Tongue (tissue), 2 donors: ENCODE data around the gene ARAP2. TPM values are rescaled to one million over a fixed set of nuclear protein-coding genes. Genes with fewer than 3 reads are reported as not detected.

Experiments
- DNase-seq: peaks from one replicate; pipeline ENCODE4 v3.0.0-alpha.2; 2015
- total RNA-seq: library from RNA; depleted of rRNA; stranded (reverse); fragments of >200 nt; gene quantifications from one replicate; pipeline ENCODE4 v1.2.3, GENCODE V29; 2014

The ARAP2 gene, protein sequence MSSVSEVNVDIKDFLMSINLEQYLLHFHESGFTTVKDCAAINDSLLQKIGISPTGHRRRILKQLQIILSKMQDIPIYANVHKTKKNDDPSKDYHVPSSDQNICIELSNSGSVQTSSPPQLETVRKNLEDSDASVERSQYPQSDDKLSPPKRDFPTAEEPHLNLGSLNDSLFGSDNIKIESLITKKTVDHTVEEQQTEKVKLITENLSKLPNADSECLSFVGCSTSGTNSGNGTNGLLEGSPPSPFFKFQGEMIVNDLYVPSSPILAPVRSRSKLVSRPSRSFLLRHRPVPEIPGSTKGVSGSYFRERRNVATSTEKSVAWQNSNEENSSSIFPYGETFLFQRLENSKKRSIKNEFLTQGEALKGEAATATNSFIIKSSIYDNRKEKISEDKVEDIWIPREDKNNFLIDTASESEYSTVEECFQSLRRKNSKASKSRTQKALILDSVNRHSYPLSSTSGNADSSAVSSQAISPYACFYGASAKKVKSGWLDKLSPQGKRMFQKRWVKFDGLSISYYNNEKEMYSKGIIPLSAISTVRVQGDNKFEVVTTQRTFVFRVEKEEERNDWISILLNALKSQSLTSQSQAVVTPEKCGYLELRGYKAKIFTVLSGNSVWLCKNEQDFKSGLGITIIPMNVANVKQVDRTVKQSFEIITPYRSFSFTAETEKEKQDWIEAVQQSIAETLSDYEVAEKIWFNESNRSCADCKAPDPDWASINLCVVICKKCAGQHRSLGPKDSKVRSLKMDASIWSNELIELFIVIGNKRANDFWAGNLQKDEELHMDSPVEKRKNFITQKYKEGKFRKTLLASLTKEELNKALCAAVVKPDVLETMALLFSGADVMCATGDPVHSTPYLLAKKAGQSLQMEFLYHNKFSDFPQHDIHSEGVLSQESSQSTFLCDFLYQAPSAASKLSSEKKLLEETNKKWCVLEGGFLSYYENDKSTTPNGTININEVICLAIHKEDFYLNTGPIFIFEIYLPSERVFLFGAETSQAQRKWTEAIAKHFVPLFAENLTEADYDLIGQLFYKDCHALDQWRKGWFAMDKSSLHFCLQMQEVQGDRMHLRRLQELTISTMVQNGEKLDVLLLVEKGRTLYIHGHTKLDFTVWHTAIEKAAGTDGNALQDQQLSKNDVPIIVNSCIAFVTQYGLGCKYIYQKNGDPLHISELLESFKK (N-terminal part only)
- 41.1 TPM for total RNA-seq

GRCh38 chr4:36244257-36245082 is at the start of gene ARAP2:
Gene ARAP2 (minus strand): TSS chr4:36244514. CDS start chr4:36229486, 15,028 bp downstream.
- peak; percentile 31 for DNase-seq

- DNase-seq: no peak
Observed at GRCh38 chr4:36292556-36293188, 48.4 kb upstream of the ARAP2 start.

- DNase-seq: no peak
Observed at GRCh38 chr4:36290641-36291040, 46.3 kb upstream of the ARAP2 start.

DNA sequence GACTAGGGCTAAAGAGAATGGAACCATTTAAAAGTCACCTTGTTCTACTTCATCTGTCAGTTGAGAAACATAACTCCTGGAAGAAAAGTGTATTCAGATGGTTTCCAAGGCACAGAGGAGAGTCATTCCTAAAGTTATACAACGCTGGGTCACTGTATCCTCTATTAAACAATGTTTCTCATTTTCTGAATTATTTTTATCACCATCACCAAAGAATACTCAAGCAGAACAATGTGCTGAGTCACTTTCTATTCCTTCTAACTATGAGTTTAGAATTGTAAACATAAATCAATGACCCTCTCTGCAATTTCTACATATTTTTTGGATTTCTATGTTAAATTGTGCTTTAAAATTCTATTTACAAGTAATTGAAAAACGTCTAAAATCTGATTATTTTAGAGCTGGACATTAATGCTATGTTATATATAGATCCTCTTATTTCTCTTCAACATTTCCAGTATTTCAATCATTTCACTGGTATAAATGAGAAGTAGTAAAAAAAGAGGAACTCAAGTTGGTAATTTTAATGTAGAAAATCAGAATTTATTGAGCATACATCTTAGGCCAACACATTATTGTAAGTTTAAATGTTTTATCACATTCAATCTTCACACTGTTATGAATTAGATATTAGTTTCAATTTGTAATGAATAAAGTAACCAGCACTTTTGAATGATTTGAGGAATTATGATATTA is 44.6 kb upstream of the ARAP2 start:
- DNase-seq: no peak

DNA sequence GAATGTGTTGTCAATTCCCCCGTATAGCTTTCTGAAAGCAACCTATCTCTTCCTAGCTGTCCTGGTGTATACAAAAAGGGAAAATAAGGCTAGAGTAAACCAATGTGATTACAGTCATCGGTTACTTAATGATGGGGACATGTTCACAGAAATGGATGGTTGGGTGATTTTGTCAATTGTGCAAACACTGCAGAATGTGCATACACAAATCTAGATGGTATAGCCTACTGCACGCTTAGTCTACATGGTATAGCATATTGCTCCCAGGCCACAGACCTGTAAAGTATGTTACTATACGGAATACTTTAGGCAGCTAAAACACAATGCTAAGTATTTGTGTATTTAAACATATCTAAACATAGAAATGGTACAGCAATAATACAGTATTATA is 42.2 kb upstream of the ARAP2 start:
- DNase-seq: no peak

DNA sequence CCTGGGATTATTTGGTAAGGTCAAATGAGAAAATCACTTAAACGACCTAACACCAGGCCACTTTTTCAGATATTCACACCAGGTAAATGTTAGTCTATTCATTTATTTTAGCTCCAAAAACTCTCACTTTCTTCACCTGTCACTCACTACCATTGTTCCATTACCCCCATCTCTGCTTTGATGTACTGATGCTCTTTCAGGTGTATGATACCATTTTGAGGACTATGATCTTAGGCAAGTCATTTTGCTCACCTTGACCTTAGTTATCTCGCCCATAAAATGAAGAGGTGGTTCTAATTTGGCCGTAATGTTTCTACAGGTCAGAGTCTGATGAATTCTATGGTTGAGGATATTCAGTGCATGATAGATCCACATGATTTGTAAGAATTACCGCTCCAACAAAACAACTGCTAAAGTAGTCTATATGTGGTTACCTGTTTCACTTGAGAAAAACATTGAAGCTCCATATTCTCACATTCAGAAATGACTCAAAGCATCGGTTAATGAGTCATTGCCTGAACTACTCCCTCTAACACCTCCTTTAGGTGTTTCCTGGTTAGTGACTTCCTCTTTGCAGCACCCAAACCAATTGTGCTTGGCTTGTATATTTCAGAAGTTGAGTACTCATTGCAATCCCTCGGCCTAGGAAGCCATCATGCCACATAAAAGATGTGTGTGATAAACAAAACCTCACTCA is 41.6 kb upstream of the ARAP2 start:
- no peak for DNase-seq

- peak; percentile 9 for DNase-seq
Observed at GRCh38 chr4:36283912-36284465, 39.7 kb upstream of the ARAP2 start.

- no peak for DNase-seq
Observed at GRCh38 chr4:36282503-36283030, 38.3 kb upstream of the ARAP2 start.

- DNase-seq: no peak
Observed at GRCh38 chr4:36281384-36282106, 37.2 kb upstream of the ARAP2 start, which contains the start of gene DTHD1. Gene DTHD1 (plus strand): TSS chr4:36281616. CDS start chr4:36281759, 143 bp downstream.

DNA sequence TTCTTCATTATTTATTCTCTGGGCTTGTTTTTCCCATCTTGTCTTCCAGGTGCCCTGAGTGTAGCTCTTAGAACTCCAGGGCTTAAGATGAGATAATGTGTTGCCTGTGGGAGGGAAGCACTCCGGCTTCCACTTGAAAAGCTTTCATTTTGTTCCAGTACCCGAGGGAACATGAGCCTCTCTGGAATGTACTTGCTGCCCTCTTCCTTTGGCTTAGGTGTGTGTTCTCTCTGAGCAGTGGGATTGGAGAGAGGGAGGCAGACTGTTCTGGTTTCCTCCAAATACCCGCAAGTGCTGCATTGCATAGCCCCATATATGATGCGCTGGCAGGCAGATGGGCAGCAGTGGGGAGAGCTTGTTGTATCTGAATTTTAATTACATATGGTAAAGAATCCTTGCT is 36.2 kb upstream of the ARAP2 start:
- no peak for DNase-seq

GRCh38 chr4:36278789-36279188 is 34.5 kb upstream of the ARAP2 start:
- peak; percentile 16 for DNase-seq

DNA sequence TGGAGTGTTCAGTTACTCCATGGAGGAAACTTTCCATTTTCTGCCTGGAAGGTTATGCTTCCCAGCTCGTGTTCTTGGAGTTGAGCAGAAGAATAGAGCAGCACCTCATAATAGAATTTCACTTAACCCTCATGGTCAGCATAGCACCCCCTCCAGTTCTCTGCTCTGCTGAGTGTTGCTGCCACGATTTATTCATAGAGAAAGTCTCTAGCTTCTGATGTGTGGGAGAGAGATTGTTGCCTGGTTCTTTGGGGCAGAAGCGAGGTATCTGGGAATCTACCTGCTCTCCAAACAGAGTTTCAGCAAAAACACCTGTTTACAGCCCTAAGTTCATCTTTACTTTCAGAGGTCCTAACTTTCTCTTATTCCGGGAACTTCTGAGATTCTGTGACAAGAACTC is 33.2 kb upstream of the ARAP2 start:
- no peak for DNase-seq

- no peak for DNase-seq
Observed at GRCh38 chr4:36274158-36274557, 29.8 kb upstream of the ARAP2 start.

GRCh38 chr4:36273276-36273675 is 29.0 kb upstream of the ARAP2 start:
- DNase-seq: no peak

DNA sequence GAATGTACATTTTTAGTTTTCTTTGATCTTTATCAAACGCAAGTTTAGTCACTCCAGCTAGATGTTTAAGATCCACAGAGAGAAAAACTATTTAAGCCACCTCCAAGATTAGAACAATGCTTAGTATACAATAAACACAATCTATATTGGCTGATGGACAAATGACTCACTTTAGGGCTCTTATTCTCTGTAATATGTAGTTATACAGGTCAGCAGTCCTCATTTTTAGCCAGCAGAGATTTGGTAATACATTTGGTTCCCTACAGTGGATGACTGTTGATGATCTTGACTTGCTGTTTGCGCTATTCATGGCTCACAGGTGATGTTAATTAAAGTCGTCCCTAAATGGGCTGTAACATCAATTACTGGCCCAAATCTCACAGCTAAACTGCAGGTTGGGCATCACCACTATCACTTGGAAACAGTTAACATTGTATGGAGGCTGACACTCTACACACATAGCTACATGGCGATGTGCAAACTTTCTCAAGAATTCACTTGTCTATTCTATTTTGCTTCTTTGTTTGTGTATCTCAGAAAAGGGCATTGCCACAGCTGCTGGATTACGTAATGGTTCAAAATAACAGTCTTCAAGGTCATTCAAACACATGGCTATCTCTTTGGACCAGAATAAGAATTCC is 25.3 kb upstream of the ARAP2 start:
- no peak for DNase-seq

GRCh38 chr4:36269101-36269500 is 24.8 kb upstream of the ARAP2 start:
- DNase-seq: peak; percentile 27

DNA sequence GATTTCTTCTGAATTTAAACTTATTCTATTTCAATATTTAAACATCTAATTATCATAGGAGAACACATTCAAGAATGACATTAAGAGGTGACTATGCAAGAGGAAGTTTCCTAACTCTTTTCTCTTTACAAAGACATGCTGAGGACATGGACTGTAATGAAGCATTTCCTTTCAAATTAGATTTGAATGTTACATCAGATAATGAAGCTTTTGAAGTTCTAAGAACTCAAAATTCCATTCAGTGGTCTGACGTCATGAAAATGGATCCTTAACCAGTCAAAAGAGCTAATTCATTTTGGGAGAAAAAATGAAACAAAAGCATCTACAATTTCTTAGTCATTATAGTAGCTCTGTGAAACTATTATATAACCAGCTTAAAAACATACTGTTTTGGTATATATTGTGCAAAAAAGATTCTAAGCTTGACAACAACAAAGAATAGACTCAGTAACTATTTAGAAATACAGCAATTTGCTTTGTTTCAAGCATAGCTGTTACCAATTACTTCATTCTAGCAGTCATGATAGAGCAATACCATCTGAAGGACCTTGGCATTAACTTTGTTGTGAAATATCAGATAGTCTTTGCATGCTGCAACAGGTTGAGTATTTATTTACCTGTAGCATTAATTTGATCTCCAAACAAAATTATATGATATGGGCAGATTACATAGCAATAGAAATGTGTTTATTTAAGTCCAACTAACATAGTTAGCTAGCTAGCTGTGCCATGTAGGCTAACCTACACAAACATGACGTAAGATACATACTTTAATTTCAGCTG is 23.4 kb upstream of the ARAP2 start:
- no peak for DNase-seq
